Measurements from ENCODE around the gene TBX1. TPM values are rescaled to one million over a fixed set of nuclear protein-coding genes. Genes with fewer than 3 reads are reported as not detected.
A peak's percentile ranks its signal among the peaks of the same experiment; 100 is the strongest.

Gene TBX1
- total and polyA plus RNA-seq, 2 of the 8 experiments (the other 6 are each of a cell fraction or from before 2014, with no cell fraction given) = 0.28 TPM; not detected in 1

DNA sequence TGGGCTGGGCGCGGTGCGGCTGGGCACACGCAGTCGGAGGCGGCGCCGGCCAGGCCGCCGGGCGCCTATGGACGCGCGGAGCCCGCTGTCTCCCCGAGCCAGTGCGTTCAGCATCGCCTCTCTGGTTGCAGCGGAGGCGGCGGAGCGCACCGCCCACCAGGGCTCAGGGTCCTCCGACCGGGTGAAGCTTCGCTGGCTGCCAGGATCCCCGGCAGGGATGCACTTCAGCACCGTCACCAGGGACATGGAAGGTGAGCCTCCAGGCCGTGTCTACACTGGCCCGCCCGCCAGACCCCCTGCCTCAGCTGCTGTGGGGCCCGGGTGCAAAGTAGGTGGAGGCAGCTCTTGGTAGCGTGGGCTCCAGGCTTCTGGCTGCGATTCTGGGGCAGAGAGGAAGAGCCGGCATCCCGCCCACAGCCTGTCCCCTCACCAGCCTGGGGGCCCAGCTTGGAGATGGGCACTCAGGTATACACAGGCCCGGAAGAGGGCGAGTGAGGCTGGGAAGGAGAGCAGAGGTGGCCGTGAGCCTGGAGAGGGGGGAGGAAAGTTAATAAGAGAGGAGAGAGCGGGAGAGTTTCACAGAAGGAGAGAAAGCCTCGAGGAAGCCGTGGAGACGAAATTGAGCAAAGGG lies 1.0 kb upstream of the TBX1 start:
- Histone ChIP-seq H3K9ac (replicated peaks in 1 of 4; ENCODE audit: extremely low read depth in 1 of 4, low read depth in 3 of 4, low read length in 3 of 4) (no peak overlapping the region), H2BK120ac (replicated peaks; ENCODE audit: low read depth, low read length) (no peak overlapping the region), H3K79me1 (ENCODE audit: low read depth, low read length) (no peaks in the 10 kb centered on the region), H3K23me2 (ENCODE audit: low read depth, low read length) (no peaks in the 10 kb centered on the region; the same call in 1 of the 2 replicates), H2BK12ac (ENCODE audit: low read depth, low read length) (0 out of 2 replicates have a peak overlapping the region, but pooled peaks have one; percentile 9), H3K18ac (ENCODE audit: extremely low read depth, low read length) (peak overlapping the region; percentile 32; the same call in 1 of the 2 replicates), H3K9me3 (ENCODE audit: insufficient read depth in 2 of 2, low read depth in 1 of 2, low read length in 1 of 2) (no peaks in the 10 kb centered on the region), H2BK20ac (ENCODE audit: low read length) (no peak overlapping the region), H2BK15ac (ENCODE audit: low read length) (no peak overlapping the region), H3K27ac (ENCODE audit: low read depth, low read length) (no peak overlapping the region), H3K4ac (replicated peaks; ENCODE audit: insufficient read length, low read depth, low read length) (no peak overlapping the region), H3K56ac (replicated peaks; ENCODE audit: insufficient read length, low read depth, low read length) (no peak overlapping the region), H2AK5ac (ENCODE audit: low read depth, low read length) (no peak overlapping the region), H3K4me2 (ENCODE audit: insufficient read depth in 1 of 2, low read depth in 2 of 2, low read length in 2 of 2) (peak overlapping the region; percentile 8 to 51; a peak in 3 of 4 replicates), H4K20me1 (replicated peaks in 1 of 2; ENCODE audit: control insufficient read depth in 1 of 2, insufficient read depth in 2 of 2, low read length in 2 of 2) (peaks cover 25 to 41% of the 10 kb centered on the region in 2 experiments), H2BK5ac (ENCODE audit: low read depth, low read length) (no peak overlapping the region; the same call in 1 of the 2 replicates), H4K8ac (ENCODE audit: extremely low read depth, insufficient read depth, low read length) (no peak overlapping the region), H3K79me2 (ENCODE audit: control insufficient read depth in 1 of 2, insufficient read depth in 2 of 2, low read length in 2 of 2) (no peaks in the 10 kb centered on the region), H3K4me3 (ENCODE audit: extremely low read depth in 1 of 4, insufficient read depth in 2 of 4, low read depth in 3 of 4, low read length in 4 of 4) (peak overlapping the region in 1 of 4 experiments; percentile 23; a peak in 1 of 8 replicates), H3K27me3 (replicated peaks in 1 of 4; ENCODE audit: control insufficient read depth in 3 of 4, extremely low read depth in 1 of 4, insufficient read depth in 3 of 4, low read length in 3 of 4) (peaks cover 89 to 97% (median 95%) of the 10 kb centered on the region in 4 experiments), H2AFZ (ENCODE audit: low read length) (no peak overlapping the region), H4K91ac (replicated peaks; ENCODE audit: insufficient read length, low read length) (no peak overlapping the region), H4K5ac (ENCODE audit: insufficient read length, low read depth, low read length) (no peak overlapping the region), H3K14ac (ENCODE audit: insufficient read length) (no peak overlapping the region), H3K23ac (ENCODE audit: insufficient read length) (no peak overlapping the region), H3K36me3 (ENCODE audit: control insufficient read depth in 2 of 4, insufficient read depth in 4 of 4, low read length in 3 of 4) (peaks cover 0 to 20% (median 0%) of the 10 kb centered on the region in 4 experiments; a peak in 1 of 8 replicates), H3K4me1 (replicated peaks in 1 of 4; ENCODE audit: control insufficient read depth in 3 of 4, insufficient read depth in 4 of 4, low read length in 3 of 4) (peaks cover 0 to 61% (median 35%) of the 10 kb centered on the region in 4 experiments; a peak in 5 of 7 replicates)
- WGBS, 2 experiments (ENCODE audit: extremely low coverage in 1 of 2, insufficient coverage in 1 of 2, insufficient read length in 1 of 2, insufficient replicate concordance in 2 of 2, low coverage in 1 of 2, low lambda C conversion rate in 2 of 2, missing lambda C conversion rate in 1 of 2) = 6% methylated on average over 26 of the region's 43 CpGs; no CpG with 5 or more reads in 1 of the 2 experiments
- ChIA-PET CTCF (ENCODE audit: partially characterized antibody) (interaction anchor here (0.7 to 16.5 kb wide), 6 partner anchors 11 to 151 kb away, joined by 3 to 168 read pairs (median 4); partner anchors contain the start of gene GP1BB), POLR2A (ENCODE audit: partially characterized antibody) (no interaction called here)
- FAIRE-seq (no peak), DNase-seq (ENCODE audit: low read depth in 1 of 2, low spot score in 2 of 2) (no peak)
- TF ChIP-seq SIN3A (conservative IDR thresholded peaks at IDR 0.05 in 1 of 2, IDR thresholded peaks at IDR 0.05 in 1 of 2; ENCODE audit: low read depth in 1 of 2, low read length in 2 of 2) (no peak), HDAC6 (IDR thresholded peaks at IDR 0.05; ENCODE audit: low read depth, low read length) (no peak), ASH2L (IDR thresholded peaks at IDR 0.05; ENCODE audit: low read length) (no peak), EZH2 (IDR thresholded peaks at IDR 0.05; ENCODE audit: low read depth, low read length, severe bottlenecking) (peak; percentile 97), SUZ12 (IDR thresholded peaks at IDR 0.05; ENCODE audit: low read length) (peak; percentile 99), TBP (IDR thresholded peaks at IDR 0.05; ENCODE audit: low read depth, low read length) (peak; percentile 25; the same call in 1 of the 2 replicates), RNF2 (IDR thresholded peaks at IDR 0.05; ENCODE audit: borderline replicate concordance, low read depth, low read length, missing control alignments, poor library complexity, severe bottlenecking) (peak; percentile 100), SIRT6 (IDR thresholded peaks at IDR 0.05; ENCODE audit: low read length) (no peak), GABPA (IDR thresholded peaks at IDR 0.05; ENCODE audit: borderline replicate concordance, insufficient read depth, low read length) (peak; percentile 27; the same call in 1 of the 2 replicates), YY1 (IDR thresholded peaks at IDR 0.05; ENCODE audit: low read depth, low read length) (no peak), CBX8 (IDR thresholded peaks at IDR 0.05; ENCODE audit: borderline replicate concordance, low read depth, low read length) (0 out of 2 replicates have a peak, but pooled peaks have one; percentile 93), POLR2AphosphoS5 (IDR thresholded peaks at IDR 0.05; ENCODE audit: low read depth, low read length) (no peak)
